Ascending aorta (tissue), 2 donors: ENCODE measurements around the gene GSDMA. TPM values are rescaled to one million over a fixed set of nuclear protein-coding genes. Genes with fewer than 3 reads are reported as not detected.

Experiments used
- DNase-seq, 2 donors: peaks; one replicate each; pipeline ENCODE4 v3.0.0-alpha.2; 2019; ENCODE audit warnings: low spot score in 2 of 2
- H3K27ac ChIP-seq, 2 donors: fragments of 200-600 bp; sonication (generic); one replicate each; pipeline ENCODE4 v1.5.1; 2016 to 2017; ENCODE audit warnings: mild to moderate bottlenecking in 1 of 2
- H3K27me3 ChIP-seq: fragments of 200-600 bp; sonication (generic); one replicate; pipeline ENCODE4 v1.5.1; 2017
- H3K36me3 ChIP-seq, 2 donors: fragments of 200-600 bp; sonication (generic); one replicate each; pipeline ENCODE4 v1.5.1; 2016
- H3K4me1 ChIP-seq, 2 donors: fragments of 200-600 bp; sonication (generic); one replicate each; pipeline ENCODE4 v1.5.1; 2016 to 2017; ENCODE audit warnings: mild to moderate bottlenecking in 1 of 2
- H3K4me3 ChIP-seq, 2 donors: fragments of 200-600 bp; sonication (generic); one replicate each; pipeline ENCODE4 v1.5.1; 2016 to 2017; ENCODE audit warnings: mild to moderate bottlenecking in 1 of 2
- H3K9me3 ChIP-seq, 2 donors: fragments of 200-600 bp; sonication (generic); one replicate each; pipeline ENCODE4 v1.5.1; 2016
- intact Hi-C: fragments of 100-400 bp; cut with DNase I; formaldehyde crosslinking; loops from one replicate; pipeline ENCODE4 v1.15.1; 2023
- total RNA-seq: library from RNA; depleted of rRNA; stranded (reverse); fragments of >200 nt; gene quantifications from one replicate; pipeline ENCODE4 v1.1.0, GENCODE V29; 2016
- TF ChIP-seq, protein P1 (sequence below), 3 experiments: fragments of 200-600 bp in 2 of 3; fragments of 450-650 bp in 1 of 3; sonication (generic) in 2 of 3; IDR thresholded peaks; one replicate each; pipeline ENCODE4 v1.5.1; 2016 to 2019; ENCODE audit warnings: antibody characterized with exemption in 3 of 3, mild to moderate bottlenecking in 1 of 3, moderate library complexity in 1 of 3

Gene GSDMA
- total RNA-seq, 1 donor from 2014 or later, result not detected

- no peaks in the 10 kb centered on the region for H3K27me3 ChIP-seq
- no peaks in the 10 kb centered on the region for H3K9me3 ChIP-seq
- intact Hi-C loops, result no loop called here
- H3K4me3 ChIP-seq, result no peak overlapping the region
- no peak overlapping the region for H3K27ac ChIP-seq
- DNase-seq, result no peak
- TF ChIP-seq, protein P1, sequence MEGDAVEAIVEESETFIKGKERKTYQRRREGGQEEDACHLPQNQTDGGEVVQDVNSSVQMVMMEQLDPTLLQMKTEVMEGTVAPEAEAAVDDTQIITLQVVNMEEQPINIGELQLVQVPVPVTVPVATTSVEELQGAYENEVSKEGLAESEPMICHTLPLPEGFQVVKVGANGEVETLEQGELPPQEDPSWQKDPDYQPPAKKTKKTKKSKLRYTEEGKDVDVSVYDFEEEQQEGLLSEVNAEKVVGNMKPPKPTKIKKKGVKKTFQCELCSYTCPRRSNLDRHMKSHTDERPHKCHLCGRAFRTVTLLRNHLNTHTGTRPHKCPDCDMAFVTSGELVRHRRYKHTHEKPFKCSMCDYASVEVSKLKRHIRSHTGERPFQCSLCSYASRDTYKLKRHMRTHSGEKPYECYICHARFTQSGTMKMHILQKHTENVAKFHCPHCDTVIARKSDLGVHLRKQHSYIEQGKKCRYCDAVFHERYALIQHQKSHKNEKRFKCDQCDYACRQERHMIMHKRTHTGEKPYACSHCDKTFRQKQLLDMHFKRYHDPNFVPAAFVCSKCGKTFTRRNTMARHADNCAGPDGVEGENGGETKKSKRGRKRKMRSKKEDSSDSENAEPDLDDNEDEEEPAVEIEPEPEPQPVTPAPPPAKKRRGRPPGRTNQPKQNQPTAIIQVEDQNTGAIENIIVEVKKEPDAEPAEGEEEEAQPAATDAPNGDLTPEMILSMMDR (IDR thresholded peaks at IDR 0.05), result no peak
- H3K36me3 ChIP-seq, result no peaks in the 10 kb centered on the region
- no peaks in the 10 kb centered on the region for H3K4me1 ChIP-seq
These were observed 2.2 kb upstream of the GSDMA start for GRCh38 chr17:39960524-39961041.

- intact Hi-C loops, result no loop called here
- Histone ChIP-seq H3K36me3 (no peaks in the 10 kb centered on the region), H3K4me1 (no peaks in the 10 kb centered on the region), H3K27ac (no peak overlapping the region), H3K4me3 (no peak overlapping the region), H3K27me3 (no peaks in the 10 kb centered on the region), H3K9me3 (no peaks in the 10 kb centered on the region)
- TF ChIP-seq, protein P1 (IDR thresholded peaks at IDR 0.05), result no peak
- DNase-seq, result no peak
These were observed 1.0 kb downstream of the GSDMA start for GRCh38 chr17:39963829-39964228.

DNA sequence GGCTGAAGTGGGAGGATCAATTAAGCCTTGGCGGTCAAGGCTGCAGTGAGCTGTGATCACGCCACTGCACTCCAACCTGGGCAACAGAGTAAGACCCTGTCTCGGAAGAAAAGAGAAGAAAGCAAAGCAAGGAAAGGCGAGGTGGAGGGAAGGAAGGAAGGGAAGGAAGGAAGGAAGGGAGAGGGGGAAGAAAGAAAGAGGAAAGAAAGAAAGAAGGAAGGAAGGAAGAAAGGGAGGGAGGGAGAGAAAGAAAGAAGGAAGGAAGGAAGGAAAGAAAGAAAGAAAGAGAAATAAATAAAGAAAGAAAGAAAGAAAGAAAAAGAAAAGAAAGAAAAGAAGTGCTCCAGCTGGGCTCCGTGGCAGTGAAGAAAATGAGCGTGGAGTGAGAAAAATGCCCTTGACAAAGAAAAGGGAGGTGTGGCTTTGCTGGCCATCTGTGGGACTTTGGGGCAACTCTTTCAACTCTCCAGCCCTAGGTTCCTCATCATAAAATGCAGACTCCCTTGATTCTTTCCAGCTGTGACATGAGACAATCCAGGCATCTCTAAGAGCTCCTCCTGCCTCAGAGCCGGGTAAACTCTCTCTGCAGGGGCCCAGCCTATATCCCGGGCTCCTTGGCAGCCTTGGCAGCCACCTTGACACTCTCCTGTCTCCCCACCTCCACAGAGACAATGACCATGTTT, 2.4 kb downstream of the GSDMA start:
- no peak for DNase-seq
- no peaks in the 10 kb centered on the region for H3K36me3 ChIP-seq
- no peaks in the 10 kb centered on the region for H3K4me1 ChIP-seq
- no peak overlapping the region for H3K27ac ChIP-seq
- no peak overlapping the region for H3K4me3 ChIP-seq
- intact Hi-C loops, result no loop called here
- no peaks in the 10 kb centered on the region for H3K9me3 ChIP-seq
- H3K27me3 ChIP-seq, result no peaks in the 10 kb centered on the region
- TF ChIP-seq, protein P1 (IDR thresholded peaks at IDR 0.05), result no peak

- H3K36me3 ChIP-seq, result no peaks in the 10 kb centered on the region
- intact Hi-C loops, result no loop called here
- no peaks in the 10 kb centered on the region for H3K4me1 ChIP-seq
- no peaks in the 10 kb centered on the region for H3K27me3 ChIP-seq
- TF ChIP-seq, protein P1 (IDR thresholded peaks at IDR 0.05), result no peak
- no peak overlapping the region for H3K4me3 ChIP-seq
- no peak overlapping the region for H3K27ac ChIP-seq
- no peak for DNase-seq
- no peaks in the 10 kb centered on the region for H3K9me3 ChIP-seq
These were observed 4.0 kb downstream of the GSDMA start for GRCh38 chr17:39966771-39967170.

GRCh38 chr17:39968761-39969160, 6.0 kb downstream of the GSDMA start:
- intact Hi-C loops, result no loop called here
- no peak for DNase-seq
- TF ChIP-seq, protein P1 (IDR thresholded peaks at IDR 0.05), result no peak
- Histone ChIP-seq H3K9me3 (no peaks in the 10 kb centered on the region), H3K4me3 (no peak overlapping the region), H3K36me3 (no peaks in the 10 kb centered on the region), H3K27me3 (no peaks in the 10 kb centered on the region), H3K27ac (no peak overlapping the region), H3K4me1 (no peaks in the 10 kb centered on the region)
